SKM-1 (cell line): ENCODE results near the gene SCAF4.

Experiments
- DNase-seq: peaks from one replicate; lab custom pipeline; 2025; ENCODE audit not compliant: unreplicated experiment; lab: John Stamatoyannopoulos, UW

Gene SCAF4

GRCh38 chr21:31713973-31714740 is 17.8 kb downstream of the SCAF4 start:
- DNase-seq: no peak

GRCh38 chr21:31713115-31713514 is 18.8 kb downstream of the SCAF4 start:
- no peak for DNase-seq

- DNase-seq: no peak
Observed at GRCh38 chr21:31711745-31712285, 20.1 kb downstream of the SCAF4 start.

- no peak for DNase-seq
Observed at GRCh38 chr21:31711326-31711725, 20.6 kb downstream of the SCAF4 start.

GRCh38 chr21:31710586-31710985 is 21.3 kb downstream of the SCAF4 start:
- no peak for DNase-seq

- DNase-seq: no peak
Observed at GRCh38 chr21:31708541-31708940, 23.4 kb downstream of the SCAF4 start.

GRCh38 chr21:31707499-31707898 is 24.4 kb downstream of the SCAF4 start:
- DNase-seq: no peak

- DNase-seq: no peak
Observed at GRCh38 chr21:31706562-31706961, 25.4 kb downstream of the SCAF4 start.

- DNase-seq: no peak
Observed at GRCh38 chr21:31700040-31700439, 31.9 kb downstream of the SCAF4 start.

- DNase-seq: no peak
Observed at GRCh38 chr21:31698461-31698860, 33.5 kb downstream of the SCAF4 start.

- no peak for DNase-seq
Observed at GRCh38 chr21:31696424-31696823, 35.5 kb downstream of the SCAF4 start.

GRCh38 chr21:31693222-31693621 is 38.7 kb downstream of the SCAF4 start:
- DNase-seq: no peak

GRCh38 chr21:31688603-31689368 is 43.1 kb downstream of the SCAF4 start:
- no peak for DNase-seq

- no peak for DNase-seq
Observed at GRCh38 chr21:31687108-31687507, 44.8 kb downstream of the SCAF4 start.

GRCh38 chr21:31686272-31686915 is 45.5 kb downstream of the SCAF4 start:
- no peak for DNase-seq

- DNase-seq: no peak
Observed at GRCh38 chr21:31684918-31685317, 47.0 kb downstream of the SCAF4 start.

- no peak for DNase-seq
Observed at GRCh38 chr21:31683029-31683428, 48.9 kb downstream of the SCAF4 start.

- no peak for DNase-seq
Observed at GRCh38 chr21:31682620-31683019, 49.3 kb downstream of the SCAF4 start.

- no peak for DNase-seq
Observed at GRCh38 chr21:31678478-31678877, 53.4 kb downstream of the SCAF4 start.

- DNase-seq: no peak
Observed at GRCh38 chr21:31677047-31677446, 54.9 kb downstream of the SCAF4 start.

GRCh38 chr21:31675960-31676359 is 56.0 kb downstream of the SCAF4 start:
- no peak for DNase-seq

- DNase-seq: no peak
Observed at GRCh38 chr21:31675318-31675717, 56.6 kb downstream of the SCAF4 start.
